HG02763 (cell line): ENCODE results near the gene CDHR4.
A peak's percentile ranks its signal among the peaks of the same experiment; 100 is the strongest.
"Not testable (repeated sequence)": the region's sequence is repeated elsewhere in the genome, so short reads cannot be mapped to it uniquely, and the experiment has no call there.

Experiments
- ATAC-seq: cut with Tn5 transposase; IDR thresholded peaks from one replicate; pipeline ENCODE4 v1.9.1; 2021; ENCODE audit warnings: mild to moderate bottlenecking, moderate library complexity; ENCODE audit not compliant: unreplicated experiment

Gene CDHR4

GRCh38 chr3:49803465-49804140 is 3.9 kb upstream of the CDHR4 start:
- no peak for ATAC-seq

GRCh38 chr3:49802719-49803464 is 3.2 kb upstream of the CDHR4 start, which contains the start of gene INKA1:
INKA1 (plus strand) TSS chr3:49803261; CDS start chr3:49803393, 132 bp downstream.
- ATAC-seq, result peak; percentile 54

- ATAC-seq, result no peak
Measured at GRCh38 chr3:49801160-49801559, 1.5 kb upstream of the CDHR4 start.

- ATAC-seq, result no peak
Measured at GRCh38 chr3:49799105-49799504, 568 bp downstream of the CDHR4 start.

- ATAC-seq, result no peak
Measured at GRCh38 chr3:49794926-49795905, 4.5 kb downstream of the CDHR4 start.

GRCh38 chr3:49794431-49794830 is 5.2 kb downstream of the CDHR4 start:
- ATAC-seq, result no peak

GRCh38 chr3:49793486-49794085 is 6.1 kb downstream of the CDHR4 start:
- ATAC-seq, result no peak

- ATAC-seq, result no peak
Measured at GRCh38 chr3:49792371-49793150, 7.1 kb downstream of the CDHR4 start.

GRCh38 chr3:49791571-49791970 is 8.1 kb downstream of the CDHR4 start:
- no peak for ATAC-seq

GRCh38 chr3:49790626-49791411 is 8.9 kb downstream of the CDHR4 start:
- ATAC-seq, result no peak

- ATAC-seq, result no peak
Measured at GRCh38 chr3:49788056-49788455, 11.6 kb downstream of the CDHR4 start.

- ATAC-seq, result no peak
Measured at GRCh38 chr3:49787536-49787935, 12.1 kb downstream of the CDHR4 start.

- no peak for ATAC-seq
Measured at GRCh38 chr3:49787182-49787464, 12.6 kb downstream of the CDHR4 start.

- ATAC-seq, result peak; percentile 99
Measured at GRCh38 chr3:49786357-49787181, 13.1 kb downstream of the CDHR4 start, which contains the start of gene IP6K1. IP6K1 (minus strand) TSS chr3:49786542; CDS start chr3:49748040, 38,502 bp downstream.

- peak; percentile 38 for ATAC-seq
Measured at GRCh38 chr3:49785565-49786356, 13.9 kb downstream of the CDHR4 start.

GRCh38 chr3:49782277-49782676 is 17.4 kb downstream of the CDHR4 start:
- ATAC-seq, result not testable (repeated sequence)

GRCh38 chr3:49781415-49782199 is 18.1 kb downstream of the CDHR4 start:
- no peak for ATAC-seq
